ENCODE results near the gene PTPRN2. TPM values are rescaled to one million over a fixed set of nuclear protein-coding genes. Genes with fewer than 3 reads are reported as not detected.

The PTPRN2 gene
- total RNA-seq, 1 experiment from 2014 or later: not detected

- Histone ChIP-seq H3K9me3 (ENCODE audit: insufficient read depth, low read depth) (no peaks in the 10 kb centered on the region), H3K27me3 (ENCODE audit: insufficient read depth, low read depth) (no peaks in the 10 kb centered on the region), H2AFZ (no peak overlapping the region), H3K79me2 (ENCODE audit: low read depth) (no peaks in the 10 kb centered on the region), H3K4me3 (no peak overlapping the region), H3K9me2 (ENCODE audit: insufficient read depth) (no peaks in the 10 kb centered on the region), H3K4me1 (replicated peaks; ENCODE audit: insufficient read depth) (no peaks in the 10 kb centered on the region), H3K4me2 (no peak overlapping the region), H4K20me1 (ENCODE audit: insufficient read depth) (no peaks in the 10 kb centered on the region), H3K36me3 (ENCODE audit: low read depth) (no peaks in the 10 kb centered on the region), H3F3A (ENCODE audit: insufficient read depth, low read depth) (no peaks in the 10 kb centered on the region), H3K27ac (no peak overlapping the region)
- intact Hi-C loops (cut with micrococcal nuclease; ENCODE audit: unreplicated experiment): no loop called here
- no TSS peak for BruUV-seq (replicated peaks)
- DNase-seq: no peak
- CTCF ChIA-PET: no interaction called here
- POLR2A ChIA-PET (ENCODE audit: unreplicated experiment): no interaction called here
- TF ChIP-seq, protein P1, sequence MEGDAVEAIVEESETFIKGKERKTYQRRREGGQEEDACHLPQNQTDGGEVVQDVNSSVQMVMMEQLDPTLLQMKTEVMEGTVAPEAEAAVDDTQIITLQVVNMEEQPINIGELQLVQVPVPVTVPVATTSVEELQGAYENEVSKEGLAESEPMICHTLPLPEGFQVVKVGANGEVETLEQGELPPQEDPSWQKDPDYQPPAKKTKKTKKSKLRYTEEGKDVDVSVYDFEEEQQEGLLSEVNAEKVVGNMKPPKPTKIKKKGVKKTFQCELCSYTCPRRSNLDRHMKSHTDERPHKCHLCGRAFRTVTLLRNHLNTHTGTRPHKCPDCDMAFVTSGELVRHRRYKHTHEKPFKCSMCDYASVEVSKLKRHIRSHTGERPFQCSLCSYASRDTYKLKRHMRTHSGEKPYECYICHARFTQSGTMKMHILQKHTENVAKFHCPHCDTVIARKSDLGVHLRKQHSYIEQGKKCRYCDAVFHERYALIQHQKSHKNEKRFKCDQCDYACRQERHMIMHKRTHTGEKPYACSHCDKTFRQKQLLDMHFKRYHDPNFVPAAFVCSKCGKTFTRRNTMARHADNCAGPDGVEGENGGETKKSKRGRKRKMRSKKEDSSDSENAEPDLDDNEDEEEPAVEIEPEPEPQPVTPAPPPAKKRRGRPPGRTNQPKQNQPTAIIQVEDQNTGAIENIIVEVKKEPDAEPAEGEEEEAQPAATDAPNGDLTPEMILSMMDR (conservative IDR thresholded peaks at IDR 0.05): no peak
- TF ChIP-seq EZH2 (IDR thresholded peaks at IDR 0.05; ENCODE audit: low read depth): no peak
Observed at GRCh38 chr7:158216198-158216597, 371.4 kb downstream of the PTPRN2 start.

- H3K4me1 ChIP-seq (replicated peaks; ENCODE audit: insufficient read depth): no peaks in the 10 kb centered on the region
- H3K9me3 ChIP-seq (ENCODE audit: insufficient read depth, low read depth): no peaks in the 10 kb centered on the region
- ChIA-PET CTCF (no interaction called here), POLR2A (ENCODE audit: unreplicated experiment) (no interaction called here)
- H3K79me2 ChIP-seq (ENCODE audit: low read depth): no peaks in the 10 kb centered on the region
- no peak overlapping the region for H3K27ac ChIP-seq
- H3K9me2 ChIP-seq (ENCODE audit: insufficient read depth): no peaks in the 10 kb centered on the region
- H3K27me3 ChIP-seq (ENCODE audit: insufficient read depth, low read depth): peaks cover 25% of the 10 kb centered on the region
- H3F3A ChIP-seq (ENCODE audit: insufficient read depth, low read depth): no peaks in the 10 kb centered on the region
- no TSS peak for BruUV-seq (replicated peaks)
- TF ChIP-seq, protein P1 (conservative IDR thresholded peaks at IDR 0.05): no peak
- no peak for TF ChIP-seq EZH2 (IDR thresholded peaks at IDR 0.05; ENCODE audit: low read depth)
- DNase-seq: no peak
- H3K36me3 ChIP-seq (ENCODE audit: low read depth): no peaks in the 10 kb centered on the region
- no peak overlapping the region for H2AFZ ChIP-seq
- intact Hi-C loops (cut with micrococcal nuclease; ENCODE audit: unreplicated experiment): no loop called here
- no peaks in the 10 kb centered on the region for H4K20me1 ChIP-seq (ENCODE audit: insufficient read depth)
- H3K4me2 ChIP-seq: no peak overlapping the region
- H3K4me3 ChIP-seq: no peak overlapping the region
Observed at GRCh38 chr7:158209435-158209834, 378.2 kb downstream of the PTPRN2 start.

DNA sequence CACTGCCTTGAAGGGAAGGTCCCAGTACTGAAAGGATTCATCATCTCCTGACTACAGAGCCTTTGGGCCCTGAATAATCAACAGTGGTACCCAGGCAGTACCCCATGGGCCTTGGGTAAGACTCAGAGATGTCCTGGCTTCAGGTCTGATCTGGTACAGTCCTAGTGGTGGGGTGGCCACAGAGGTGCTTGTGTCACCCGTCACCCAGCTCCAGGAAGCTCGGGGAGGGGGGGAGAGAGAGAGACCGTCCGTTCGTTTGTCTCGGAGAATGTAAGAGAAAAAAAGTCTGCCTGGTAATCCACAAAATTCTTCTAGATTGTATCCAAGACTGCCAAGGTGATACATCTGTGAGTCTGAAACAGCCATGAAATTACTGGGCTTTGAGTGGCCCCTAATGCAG lies 381.3 kb downstream of the PTPRN2 start:
- no TSS peak for BruUV-seq (replicated peaks)
- H3K27me3 ChIP-seq (ENCODE audit: insufficient read depth, low read depth): peaks cover 46% of the 10 kb centered on the region
- CTCF ChIA-PET: no interaction called here

More for the DNA sequence above, 381.3 kb downstream of the PTPRN2 start:
- TF ChIP-seq EZH2 (IDR thresholded peaks at IDR 0.05; ENCODE audit: low read depth): no peak
- TF ChIP-seq, protein P1 (conservative IDR thresholded peaks at IDR 0.05): no peak
- intact Hi-C loops (cut with micrococcal nuclease; ENCODE audit: unreplicated experiment): no loop called here
- no peaks in the 10 kb centered on the region for H3K79me2 ChIP-seq (ENCODE audit: low read depth)
- H3K36me3 ChIP-seq (ENCODE audit: low read depth): no peaks in the 10 kb centered on the region
- no peak for DNase-seq
- H3K4me1 ChIP-seq (replicated peaks; ENCODE audit: insufficient read depth): no peaks in the 10 kb centered on the region
- POLR2A ChIA-PET (ENCODE audit: unreplicated experiment): no interaction called here
- no peaks in the 10 kb centered on the region for H3K9me3 ChIP-seq (ENCODE audit: insufficient read depth, low read depth)
- no peak overlapping the region for H3K27ac ChIP-seq
- H3F3A ChIP-seq (ENCODE audit: insufficient read depth, low read depth): no peaks in the 10 kb centered on the region
- no peak overlapping the region for H3K4me3 ChIP-seq
- H3K9me2 ChIP-seq (ENCODE audit: insufficient read depth): no peaks in the 10 kb centered on the region
- H2AFZ ChIP-seq: no peak overlapping the region
- no peaks in the 10 kb centered on the region for H4K20me1 ChIP-seq (ENCODE audit: insufficient read depth)
- H3K4me2 ChIP-seq: no peak overlapping the region

Measured in PC-9 (cell line).